ENCODE measurements around the gene DAB2IP. TPM values are rescaled to one million over a fixed set of nuclear protein-coding genes. Genes with fewer than 3 reads are reported as not detected.
A peak's percentile ranks its signal among the peaks of the same experiment; 100 is the strongest.

DAB2IP gene
- total and polyA plus RNA-seq, 4 donors: 19.4 to 75.0 (median 28.7) TPM

DNA sequence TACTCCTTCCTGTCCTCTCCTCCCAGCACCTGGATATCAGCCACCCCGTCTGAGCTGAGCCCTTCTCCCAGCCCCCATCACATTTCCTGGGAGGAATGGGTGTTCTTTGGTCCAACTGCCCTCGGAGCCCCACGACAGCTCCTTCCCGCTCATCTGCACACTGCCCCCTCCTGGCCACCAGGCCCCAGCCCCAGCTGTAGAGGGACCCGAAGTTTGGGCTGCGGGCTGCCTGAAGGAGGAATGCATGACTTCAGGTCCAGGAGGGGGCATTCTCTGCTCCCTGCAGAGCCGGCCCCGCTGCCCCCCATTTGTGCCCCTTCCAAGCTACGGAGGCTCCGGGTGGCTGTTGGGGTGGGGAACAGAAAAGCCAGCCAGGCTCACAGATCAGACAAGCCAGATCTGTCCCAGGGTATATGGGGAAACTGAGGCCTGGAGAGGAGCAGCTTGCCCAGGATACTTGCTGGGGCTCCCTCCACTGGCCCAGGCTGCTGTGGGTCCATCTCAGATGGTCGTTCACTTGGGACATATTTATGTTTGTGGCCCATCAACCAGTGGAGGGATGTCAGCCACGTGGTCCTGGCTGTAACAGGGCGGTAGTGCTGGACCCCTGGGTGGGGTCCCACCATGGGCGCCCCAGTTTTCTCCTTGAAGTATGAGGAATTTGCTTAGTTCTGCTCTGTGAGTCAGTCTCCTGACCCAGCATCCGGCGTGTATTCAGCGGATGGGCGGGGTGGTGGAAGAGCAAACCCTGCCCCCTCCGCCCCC lies 33.1 kb downstream of the DAB2IP start:
- no peak overlapping the region for H3K27ac ChIP-seq (ENCODE audit: low read depth in 1 of 2, low read length in 1 of 2)
- DNase-seq (peak in 2 of 3 donors; percentile 20 to 25), ATAC-seq (ENCODE audit: insufficient read depth, low FRiP score) (no peak)
- TF ChIP-seq, protein P1, sequence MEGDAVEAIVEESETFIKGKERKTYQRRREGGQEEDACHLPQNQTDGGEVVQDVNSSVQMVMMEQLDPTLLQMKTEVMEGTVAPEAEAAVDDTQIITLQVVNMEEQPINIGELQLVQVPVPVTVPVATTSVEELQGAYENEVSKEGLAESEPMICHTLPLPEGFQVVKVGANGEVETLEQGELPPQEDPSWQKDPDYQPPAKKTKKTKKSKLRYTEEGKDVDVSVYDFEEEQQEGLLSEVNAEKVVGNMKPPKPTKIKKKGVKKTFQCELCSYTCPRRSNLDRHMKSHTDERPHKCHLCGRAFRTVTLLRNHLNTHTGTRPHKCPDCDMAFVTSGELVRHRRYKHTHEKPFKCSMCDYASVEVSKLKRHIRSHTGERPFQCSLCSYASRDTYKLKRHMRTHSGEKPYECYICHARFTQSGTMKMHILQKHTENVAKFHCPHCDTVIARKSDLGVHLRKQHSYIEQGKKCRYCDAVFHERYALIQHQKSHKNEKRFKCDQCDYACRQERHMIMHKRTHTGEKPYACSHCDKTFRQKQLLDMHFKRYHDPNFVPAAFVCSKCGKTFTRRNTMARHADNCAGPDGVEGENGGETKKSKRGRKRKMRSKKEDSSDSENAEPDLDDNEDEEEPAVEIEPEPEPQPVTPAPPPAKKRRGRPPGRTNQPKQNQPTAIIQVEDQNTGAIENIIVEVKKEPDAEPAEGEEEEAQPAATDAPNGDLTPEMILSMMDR (IDR thresholded peaks at IDR 0.05; ENCODE audit: control extremely low read depth, extremely low read depth): peak; percentile 31
- no peak overlapping the region for H3K4me3 ChIP-seq
- no peaks in the 10 kb centered on the region for H3K9me3 ChIP-seq (ENCODE audit: control insufficient read depth in 4 of 4, insufficient read depth in 3 of 4, low read length in 3 of 4)
- H3K27me3 ChIP-seq (ENCODE audit: control insufficient read depth in 3 of 3, insufficient read depth in 3 of 3, low read length in 2 of 3): no peaks in the 10 kb centered on the region
- H3K4me1 ChIP-seq (ENCODE audit: control insufficient read depth in 5 of 5, insufficient read depth in 5 of 5, low read length in 5 of 5): peaks cover 0 to 3% (median 0%) of the 10 kb centered on the region in 5 donors
- H3K36me3 ChIP-seq (ENCODE audit: control insufficient read depth in 4 of 4, insufficient read depth in 4 of 4, low read length in 4 of 4): peaks cover 0 to 15% (median 2%) of the 10 kb centered on the region in 4 donors
- no peak overlapping the region for H3K9ac ChIP-seq (ENCODE audit: insufficient read depth in 1 of 2, low read length in 2 of 2)
- 72% methylated on average over 19 of the region's 19 CpGs for WGBS, 2 donors

DNA sequence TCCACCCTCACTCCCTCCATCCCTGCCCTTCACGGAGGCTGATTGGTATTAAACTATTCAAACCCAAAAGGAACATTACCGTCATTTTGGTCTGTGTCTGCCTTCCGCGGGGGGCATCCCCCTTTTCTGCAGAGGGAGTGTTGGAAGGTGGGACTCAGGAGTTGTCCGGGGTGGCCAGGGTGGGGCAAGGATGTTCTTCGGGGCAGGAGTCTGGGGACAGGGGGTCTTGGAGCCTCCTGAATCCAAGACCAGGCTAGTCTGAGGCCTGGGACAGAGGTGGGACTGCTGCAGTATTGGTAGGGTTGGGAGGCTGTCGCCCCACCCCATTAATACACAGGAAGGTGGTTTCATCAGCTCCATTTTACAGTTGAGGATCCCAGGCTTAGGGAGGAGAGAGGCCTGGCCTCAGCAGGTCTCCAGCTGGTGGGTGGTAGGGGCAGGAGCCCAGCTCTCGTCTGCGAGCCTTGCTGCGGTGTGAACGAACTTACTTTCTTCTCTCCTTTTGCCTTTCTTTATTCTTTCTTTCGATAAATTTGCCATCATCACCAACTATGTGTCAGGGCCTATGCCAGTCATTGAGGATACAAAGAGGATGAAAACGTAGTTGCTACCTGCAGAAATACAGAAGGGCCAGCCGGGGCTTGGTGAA lies 33.8 kb downstream of the DAB2IP start:
- Histone ChIP-seq H3K27ac (ENCODE audit: low read depth in 1 of 2, low read length in 1 of 2) (no peak overlapping the region), H3K36me3 (ENCODE audit: control insufficient read depth in 4 of 4, insufficient read depth in 4 of 4, low read length in 4 of 4) (peaks cover 0 to 10% (median 2%) of the 10 kb centered on the region in 4 donors), H3K9me3 (ENCODE audit: control insufficient read depth in 4 of 4, insufficient read depth in 3 of 4, low read length in 3 of 4) (no peaks in the 10 kb centered on the region), H3K9ac (ENCODE audit: insufficient read depth in 1 of 2, low read length in 2 of 2) (no peak overlapping the region), H3K4me3 (no peak overlapping the region), H3K4me1 (ENCODE audit: control insufficient read depth in 5 of 5, insufficient read depth in 5 of 5, low read length in 5 of 5) (peaks cover 0 to 7% (median 2%) of the 10 kb centered on the region in 5 donors), H3K27me3 (ENCODE audit: control insufficient read depth in 3 of 3, insufficient read depth in 3 of 3, low read length in 2 of 3) (no peaks in the 10 kb centered on the region)
- DNase-seq (no peak), ATAC-seq (ENCODE audit: insufficient read depth, low FRiP score) (no peak)
- TF ChIP-seq, protein P1 (IDR thresholded peaks at IDR 0.05; ENCODE audit: control extremely low read depth, extremely low read depth): no peak
- 91 to 92% methylated on average over 14 of the region's 14 CpGs for WGBS, 2 donors

DNA sequence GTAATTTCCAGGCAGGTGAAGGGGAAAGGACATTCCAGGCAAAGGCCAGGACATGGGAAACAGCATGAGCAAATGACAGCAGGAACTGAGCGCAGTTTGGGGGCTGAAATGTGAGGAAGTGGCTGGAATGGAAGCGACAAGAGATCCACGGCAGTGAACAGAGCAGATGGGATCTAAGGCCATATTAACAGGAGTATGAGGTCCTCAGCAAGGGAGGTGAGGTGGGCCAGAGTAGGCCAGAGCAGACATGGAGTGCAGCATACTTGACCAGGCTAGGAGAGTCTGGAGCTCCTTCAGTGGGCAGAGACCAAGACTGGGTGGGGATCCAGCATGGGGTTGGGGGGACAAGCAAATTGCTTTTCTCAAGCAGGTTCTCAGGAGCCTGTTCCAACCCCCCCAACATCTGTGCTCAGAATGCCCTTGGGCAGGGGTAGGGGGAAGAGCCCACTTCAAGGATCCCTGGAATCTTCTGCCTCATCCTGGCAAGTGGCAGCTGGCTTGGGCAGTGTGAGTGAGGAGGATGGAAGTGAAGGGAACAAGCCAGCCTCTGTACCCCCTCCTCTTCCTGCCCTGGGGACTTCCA lies 34.5 kb downstream of the DAB2IP start:
- Histone ChIP-seq H3K9me3 (ENCODE audit: control insufficient read depth in 4 of 4, insufficient read depth in 3 of 4, low read length in 3 of 4) (no peaks in the 10 kb centered on the region), H3K27ac (ENCODE audit: low read depth in 1 of 2, low read length in 1 of 2) (no peak overlapping the region), H3K27me3 (ENCODE audit: control insufficient read depth in 3 of 3, insufficient read depth in 3 of 3, low read length in 2 of 3) (no peaks in the 10 kb centered on the region), H3K4me1 (ENCODE audit: control insufficient read depth in 5 of 5, insufficient read depth in 5 of 5, low read length in 5 of 5) (peaks cover 0 to 9% (median 2%) of the 10 kb centered on the region in 5 donors), H3K4me3 (no peak overlapping the region), H3K36me3 (ENCODE audit: control insufficient read depth in 4 of 4, insufficient read depth in 4 of 4, low read length in 4 of 4) (peaks cover 0 to 10% (median 2%) of the 10 kb centered on the region in 4 donors), H3K9ac (ENCODE audit: insufficient read depth in 1 of 2, low read length in 2 of 2) (no peak overlapping the region)
- DNase-seq: no peak
- TF ChIP-seq, protein P1 (IDR thresholded peaks at IDR 0.05; ENCODE audit: control extremely low read depth, extremely low read depth): no peak
- no peak for ATAC-seq (ENCODE audit: insufficient read depth, low FRiP score)
- WGBS, 2 donors: 96 to 97% methylated on average over 3 of the region's 3 CpGs
